GM19351 (cell line): ENCODE data around the gene ILKAP.
A peak's percentile ranks its signal among the peaks of the same experiment; 100 is the strongest.

Experiments
- ATAC-seq: cut with Tn5 transposase; IDR thresholded peaks from one replicate; pipeline ENCODE4 v1.9.1; 2021; ENCODE audit warnings: mild to moderate bottlenecking, moderate library complexity; ENCODE audit not compliant: unreplicated experiment

ILKAP gene

DNA sequence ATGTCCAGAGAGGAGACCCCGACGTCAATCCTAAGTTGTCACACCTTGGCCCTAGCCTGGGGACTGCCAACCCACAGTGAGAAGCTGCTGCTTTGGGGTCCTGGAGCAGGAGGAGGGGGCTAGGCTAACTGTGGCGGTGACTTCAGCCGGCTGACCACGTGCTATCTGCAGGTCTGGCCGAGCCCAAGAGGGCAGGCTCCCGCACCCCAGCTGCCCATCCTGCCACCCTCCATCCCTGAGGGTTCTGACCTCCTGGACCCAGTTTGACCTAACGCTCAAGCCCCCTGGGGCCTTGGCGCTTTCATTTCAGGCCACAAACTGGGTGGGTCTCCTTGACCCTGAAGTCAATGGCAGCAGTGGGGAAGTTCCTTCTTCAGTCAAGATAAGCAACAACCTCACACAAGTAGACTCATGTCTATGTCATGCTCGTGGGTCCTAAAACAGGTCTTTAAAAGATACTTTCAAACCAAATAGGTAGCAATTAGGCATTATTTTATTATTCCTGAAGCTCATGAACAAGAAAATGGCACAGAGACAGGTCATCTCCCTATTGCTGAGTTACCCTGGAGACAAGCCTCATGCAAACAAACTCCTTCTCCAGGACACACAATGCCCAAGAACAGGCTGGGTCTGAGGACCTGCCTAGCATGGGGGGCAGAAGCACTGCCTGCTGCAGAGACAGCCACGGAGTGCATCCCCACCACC is 34.1 kb upstream of the ILKAP start:
- ATAC-seq: no peak

- ATAC-seq: no peak
Measured at GRCh38 chr2:238236571-238236970, 33.1 kb upstream of the ILKAP start.

- no peak for ATAC-seq
Measured at GRCh38 chr2:238235856-238236255, 32.4 kb upstream of the ILKAP start.

DNA sequence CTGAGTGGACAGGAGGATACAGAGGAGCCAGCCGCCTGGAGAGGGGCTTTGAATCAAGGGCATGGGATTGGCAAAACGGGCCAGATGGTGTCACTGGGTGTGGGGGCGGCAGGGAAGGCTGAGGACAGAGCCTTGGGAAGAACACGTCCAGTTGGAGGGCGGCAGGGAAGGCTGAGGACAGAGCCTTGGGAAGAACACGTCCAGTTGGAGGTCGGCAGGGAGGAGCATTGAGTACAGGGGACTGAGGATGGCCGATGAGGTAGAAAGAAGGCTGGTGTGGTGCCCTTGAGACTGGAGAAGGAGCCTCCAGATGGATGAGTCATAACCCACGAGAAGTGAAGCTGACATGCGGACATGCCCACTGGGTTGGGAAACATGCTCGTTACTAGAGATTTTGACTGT is 31.8 kb upstream of the ILKAP start:
- no peak for ATAC-seq

DNA sequence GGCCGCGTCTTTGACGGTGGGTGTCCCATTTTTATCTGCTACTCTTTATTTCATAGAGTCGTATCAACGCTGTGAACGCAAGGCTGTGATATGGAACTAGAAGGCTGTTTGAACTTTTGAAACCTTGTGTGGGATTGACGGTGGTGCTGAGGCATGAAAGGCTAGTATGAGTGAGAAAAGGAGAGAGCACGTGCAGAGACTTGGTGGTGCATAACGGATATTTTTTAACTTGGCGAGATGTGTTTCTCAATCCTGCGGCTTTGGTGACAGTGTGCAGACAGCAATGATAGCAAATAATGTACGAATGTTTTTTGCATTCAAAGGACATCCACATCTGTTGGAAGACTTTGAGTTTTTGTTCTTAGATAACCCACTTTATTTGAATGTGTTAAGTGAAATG is 30.1 kb upstream of the ILKAP start:
- ATAC-seq: no peak

GRCh38 chr2:238231809-238232208 is 28.3 kb upstream of the ILKAP start:
- ATAC-seq: no peak

DNA sequence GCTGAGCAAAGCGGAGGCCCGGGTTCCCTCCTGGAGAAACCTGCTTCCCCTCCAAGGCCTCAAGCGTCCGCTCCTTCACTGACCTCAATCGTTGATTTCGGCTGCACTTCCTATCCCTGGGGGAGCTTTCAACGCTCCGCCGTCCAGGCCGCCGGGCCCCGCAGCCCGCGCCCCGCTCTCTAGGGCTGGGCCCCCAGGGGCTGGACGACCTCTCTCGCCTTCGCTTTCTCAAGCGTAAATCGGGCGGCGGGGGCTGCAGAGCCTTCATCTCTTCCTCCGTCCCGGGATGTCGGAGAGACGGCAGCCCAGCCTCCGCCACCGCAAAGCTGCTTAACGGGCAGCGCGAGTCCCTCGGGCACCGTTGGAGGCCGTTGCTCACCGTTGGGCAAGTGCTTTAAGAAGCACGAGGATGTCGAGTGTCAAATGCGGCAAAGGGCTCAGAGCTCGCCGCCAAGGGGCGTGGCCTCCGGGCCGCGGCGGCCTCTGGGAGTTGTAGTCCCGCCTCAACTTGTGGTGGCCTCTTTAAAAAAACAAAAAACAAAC is 27.8 kb upstream of the ILKAP start:
- no peak for ATAC-seq

DNA sequence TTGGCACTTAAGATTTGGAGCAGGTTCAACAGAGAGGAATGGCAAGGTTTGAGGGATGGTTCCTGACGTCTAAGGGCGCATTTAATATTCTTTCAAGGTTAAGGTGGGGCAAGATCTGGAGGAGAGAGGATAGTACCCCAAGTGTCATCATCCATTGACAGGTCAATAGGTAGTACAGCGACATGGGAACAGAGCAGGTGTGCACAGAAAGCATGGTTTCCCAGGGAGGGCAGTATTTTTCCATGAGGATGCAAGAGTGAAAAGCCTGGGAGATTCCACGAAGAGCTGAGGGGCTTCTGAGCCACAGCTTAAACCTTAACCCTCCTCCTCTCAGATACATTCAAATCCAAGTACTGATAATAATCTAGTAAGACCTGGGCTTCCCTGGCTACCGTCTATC is 27.2 kb upstream of the ILKAP start:
- ATAC-seq: no peak

DNA sequence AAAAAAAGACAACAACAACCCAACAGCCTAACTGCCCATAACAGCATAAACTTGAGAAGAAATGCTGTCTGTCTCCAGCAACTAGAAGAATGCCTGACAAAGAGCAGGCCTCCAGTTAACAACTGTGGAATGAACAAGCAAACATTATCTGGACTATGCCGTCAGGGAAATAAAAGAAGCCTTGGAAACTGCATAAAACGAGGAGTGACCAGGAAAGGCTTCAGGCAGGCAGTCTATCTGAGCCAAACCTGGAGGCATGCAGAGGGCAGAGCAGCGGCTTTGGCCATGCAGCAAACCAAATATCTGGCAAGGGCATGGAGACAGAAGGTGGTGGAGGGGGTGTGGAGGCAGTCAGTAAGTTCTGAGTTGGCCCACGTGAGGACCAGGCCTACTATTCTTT is 25.2 kb upstream of the ILKAP start:
- no peak for ATAC-seq

GRCh38 chr2:238227587-238228032 is 24.1 kb upstream of the ILKAP start:
- ATAC-seq: no peak

GRCh38 chr2:238226698-238227586 is 23.4 kb upstream of the ILKAP start:
- ATAC-seq: no peak

- ATAC-seq: no peak
Measured at GRCh38 chr2:238225911-238226697, 22.6 kb upstream of the ILKAP start.

GRCh38 chr2:238225121-238225520 is 21.6 kb upstream of the ILKAP start:
- ATAC-seq: no peak

DNA sequence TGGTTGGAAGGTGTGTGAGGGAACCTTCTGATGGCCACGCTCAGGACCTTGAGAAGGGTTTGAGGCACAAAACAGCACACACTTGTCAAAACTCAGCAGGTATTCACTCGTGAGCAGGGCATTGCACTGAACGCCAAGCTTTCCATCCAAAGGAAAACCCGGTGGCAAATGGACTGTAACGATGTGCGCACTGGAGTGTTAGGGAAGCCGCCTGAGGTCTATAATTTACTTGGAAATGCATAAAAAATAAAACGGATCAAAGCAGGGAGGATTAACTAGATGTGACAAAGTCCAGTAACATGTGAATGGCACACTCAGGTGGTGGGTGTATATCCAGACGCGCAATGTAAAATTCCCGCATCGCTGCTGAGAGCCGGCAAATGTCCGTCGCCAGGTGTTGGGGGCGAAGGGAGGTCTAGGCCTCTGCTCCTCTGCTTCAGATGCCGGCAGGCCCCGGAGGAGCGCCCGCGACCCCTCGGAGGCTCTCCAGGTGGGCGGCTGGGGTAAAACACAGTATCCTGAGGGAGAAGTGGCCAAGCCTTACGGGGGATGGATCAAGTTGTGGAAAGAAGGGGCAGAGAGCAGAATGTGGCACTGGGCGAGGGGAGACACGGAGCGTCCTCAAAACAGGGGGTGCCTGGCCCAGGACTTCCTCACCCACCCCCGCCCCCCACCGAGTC is 21.0 kb upstream of the ILKAP start:
- ATAC-seq: no peak

DNA sequence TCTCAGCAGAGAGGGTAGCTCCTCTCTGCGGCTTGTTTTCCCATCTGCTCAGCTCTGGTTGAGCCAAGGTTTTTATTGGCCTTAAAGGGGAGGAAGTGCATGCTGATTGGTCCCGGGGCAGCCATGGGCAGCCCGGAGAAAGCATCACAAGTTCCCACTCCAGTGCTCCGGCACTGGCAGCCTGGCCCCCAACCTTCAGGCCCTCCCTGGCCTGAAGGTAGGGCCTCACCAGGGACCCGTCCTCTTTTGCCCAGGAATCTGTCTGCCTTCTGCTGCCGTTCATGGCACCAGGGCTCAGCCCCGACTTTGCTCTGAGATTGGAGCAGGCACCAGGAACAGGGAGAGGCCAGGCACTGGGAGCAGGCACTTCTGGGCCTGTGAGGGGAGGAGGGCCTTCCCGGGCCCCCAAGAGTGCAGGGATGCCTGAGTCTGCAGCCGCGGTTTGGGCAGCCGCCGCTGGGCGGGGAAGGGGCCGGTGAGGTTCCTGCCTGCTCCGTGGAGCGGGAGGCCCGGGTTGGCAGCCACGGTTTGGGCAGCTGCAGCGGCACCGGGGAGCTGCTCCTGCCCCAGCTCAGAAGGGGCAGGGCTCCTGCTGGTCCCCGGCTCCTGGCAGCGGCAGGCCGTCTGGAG is 17.5 kb upstream of the ILKAP start:
- ATAC-seq: peak; percentile 79

DNA sequence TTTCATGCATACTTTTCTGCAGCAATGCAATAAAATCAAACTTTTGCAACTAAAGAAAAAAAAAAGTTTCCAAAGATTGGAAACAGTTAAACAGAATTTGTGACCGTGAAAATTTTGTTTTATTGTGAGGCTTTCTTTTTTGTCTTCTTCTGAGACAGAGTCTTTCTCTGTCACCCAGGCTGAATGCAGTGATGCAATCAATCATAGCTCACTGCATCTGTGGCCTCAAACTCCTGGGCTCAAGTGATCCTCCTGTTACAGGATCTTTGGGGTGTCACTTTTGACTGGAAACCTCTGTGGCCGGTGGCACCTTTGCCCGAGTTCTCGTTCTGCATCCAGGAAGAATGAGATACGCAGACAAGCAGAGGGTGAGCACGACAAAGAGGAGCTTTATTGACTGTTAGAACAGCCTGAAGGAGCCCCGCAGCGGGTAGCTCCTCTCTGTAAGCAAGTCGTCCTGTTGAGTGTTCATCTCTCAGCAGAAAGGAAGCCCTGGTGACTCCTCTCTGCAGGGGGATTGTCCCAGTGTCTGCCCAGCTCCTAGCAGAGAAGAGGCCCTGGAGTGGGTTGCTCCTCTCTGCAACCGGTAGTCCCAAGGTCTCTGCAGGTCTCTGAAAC is 16.9 kb upstream of the ILKAP start:
- ATAC-seq: no peak

DNA sequence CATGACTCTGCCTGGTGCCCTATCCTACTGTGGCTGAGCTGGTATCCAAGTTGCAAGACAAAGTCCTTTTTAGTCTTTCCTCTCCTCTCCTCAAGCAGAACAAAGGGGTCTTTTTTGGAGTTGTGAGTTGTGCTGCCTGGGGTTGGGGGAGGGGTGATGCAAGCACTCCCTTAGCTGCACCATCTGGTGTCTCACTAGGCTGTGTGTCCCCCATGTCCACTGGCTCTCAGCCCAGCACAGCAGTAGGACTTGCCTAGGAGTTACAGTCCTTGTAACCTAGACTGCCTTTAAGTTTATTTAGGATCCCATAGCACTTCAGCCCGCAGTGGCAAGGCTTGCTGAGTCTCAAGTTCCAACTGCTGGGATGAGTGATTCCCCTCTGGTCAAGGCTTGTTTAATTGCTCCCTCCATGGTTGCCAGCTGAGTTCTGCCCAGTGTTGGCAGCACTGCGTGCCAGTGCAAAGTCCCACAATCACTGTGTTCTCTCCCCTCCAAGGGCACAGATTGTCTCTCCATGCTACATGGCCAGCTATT is 13.2 kb upstream of the ILKAP start:
- ATAC-seq: no peak

DNA sequence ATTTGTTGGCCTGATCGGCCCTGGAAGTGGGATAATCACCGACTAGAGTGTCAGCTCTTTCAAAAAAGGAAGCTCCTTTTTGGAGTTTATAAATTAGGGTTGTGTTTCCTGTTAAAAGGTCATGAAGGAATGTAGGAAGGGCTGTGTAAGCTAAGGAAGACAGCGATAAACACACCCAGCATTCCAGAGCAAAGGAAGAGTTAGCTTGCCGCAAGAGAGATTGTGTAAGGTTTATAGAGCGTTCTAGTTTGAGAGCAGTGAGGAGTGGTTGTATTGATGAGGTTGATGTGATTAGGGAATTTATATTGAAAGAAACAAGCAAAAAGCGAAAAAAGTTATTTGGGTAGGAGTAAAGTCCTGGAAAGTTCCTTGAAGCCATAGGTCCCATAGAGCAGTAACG is 3.5 kb upstream of the ILKAP start:
- ATAC-seq: no peak

- peak; percentile 19 for ATAC-seq
Measured at GRCh38 chr2:238203973-238204683, 633 bp upstream of the ILKAP start.
